Mesenteric fat pad (tissue), 1 donor: ENCODE data around the gene TRABD. TPM values are rescaled to one million over a fixed set of nuclear protein-coding genes. Genes with fewer than 3 reads are reported as not detected.
A peak's percentile ranks its signal among the peaks of the same experiment; 100 is the strongest.

ENCODE experiments used
- DNase-seq: peaks from one replicate; pipeline ENCODE4 v3.0.0-alpha.2; 2020; ENCODE audit warnings: low spot score
- total RNA-seq: library from RNA; stranded (reverse); fragmentation: NEBNext Ultra II Directional; extraction: Animal tissue kit (Norgen Biotek cat#: 25700); gene quantifications from one replicate; pipeline ENCODE4 v1.2.1, GENCODE V29; 2021
- donor health status: DM: yes; HTN: yes; CAD: no.

TRABD gene
- total RNA-seq, 1 donor from 2014 or later, result 42.3 TPM

- no peak for DNase-seq
Measured at GRCh38 chr22:50233223-50233622, 47.5 kb downstream of the TRABD start.

- DNase-seq, result no peak
Measured at GRCh38 chr22:50236731-50237409, 51.2 kb downstream of the TRABD start.

GRCh38 chr22:50238755-50239154, 53.0 kb downstream of the TRABD start:
- no peak for DNase-seq

- DNase-seq, result no peak
Measured at GRCh38 chr22:50242406-50242949, 56.8 kb downstream of the TRABD start.

- DNase-seq, result no peak
Measured at GRCh38 chr22:50243685-50244419, 58.1 kb downstream of the TRABD start.

GRCh38 chr22:50244420-50245213, 58.9 kb downstream of the TRABD start, which contains the start of gene TUBGCP6:
Gene TUBGCP6, minus strand, starts transcription at chr22:50245023. Its CDS starts 564 bp downstream, at chr22:50244459.
- DNase-seq, result peak; percentile 98

GRCh38 chr22:50245214-50246072, 59.7 kb downstream of the TRABD start:
- no peak for DNase-seq

- no peak for DNase-seq
Measured at GRCh38 chr22:50246242-50247175, 60.8 kb downstream of the TRABD start.

- no peak for DNase-seq
Measured at GRCh38 chr22:50247748-50248147, 62.0 kb downstream of the TRABD start.

GRCh38 chr22:50248196-50249081, 62.7 kb downstream of the TRABD start:
- no peak for DNase-seq

Other genes with a start within 250 kb of the TRABD start
- 124 TPM for gene PIM3, start 225.1 kb upstream of the TRABD start, total RNA-seq
- not detected for gene IL17REL, start 173.1 kb upstream of the TRABD start, total RNA-seq
- gene TTLL8, start 127.6 kb upstream of the TRABD start, total RNA-seq, result not detected
- 0.26 TPM for gene MLC1, start 100.5 kb upstream of the TRABD start, total RNA-seq
- gene MOV10L1, start 95.9 kb upstream of the TRABD start, total RNA-seq, result 0.87 TPM
- 1.9 TPM for gene PANX2, start 15.2 kb upstream of the TRABD start, total RNA-seq
- 23.8 TPM for gene SELENOO, start 15.1 kb downstream of the TRABD start, total RNA-seq
- gene TUBGCP6, start 59.1 kb downstream of the TRABD start, total RNA-seq, result 27.6 TPM
- 24.4 TPM for gene HDAC10, start 65.4 kb downstream of the TRABD start, total RNA-seq
- gene MAPK12, start 75.8 kb downstream of the TRABD start, total RNA-seq, result 20.0 TPM
- 24.2 TPM for gene MAPK11, start 84.5 kb downstream of the TRABD start, total RNA-seq
- gene PLXNB2, start 121.7 kb downstream of the TRABD start, total RNA-seq, result 108 TPM
- 2.2 TPM for gene DENND6B, start 141.1 kb downstream of the TRABD start, total RNA-seq
- gene PPP6R2, start 157.4 kb downstream of the TRABD start, total RNA-seq, result 45.3 TPM